CD4-positive, alpha-beta T cell (primary cell): ENCODE measurements around the gene GTF2IRD1. TPM values are rescaled to one million over a fixed set of nuclear protein-coding genes. Genes with fewer than 3 reads are reported as not detected.

ENCODE experiments used
- ATAC-seq: fragments of 200-7000 bp; cut with Tn5 transposase; one replicate; pipeline ENCODE4 v1.10.0; 2022; ENCODE audit warnings: mild to moderate bottlenecking; ENCODE audit not compliant: poor library complexity
- CTCF ChIA-PET: fragments of 350-600 bp; sonication (Branson Sonifier 250); formaldehyde crosslinking; loops from one replicate; lab custom pipeline; 2021; ENCODE audit warnings: antibody characterized with exemption, inconsistent platforms; lab: Charles Lee
- POLR2A ChIA-PET: fragments of 350-600 bp; sonication (Branson Sonifier 250); formaldehyde crosslinking; loops from one replicate; lab custom pipeline; 2021; ENCODE audit warnings: antibody characterized with exemption, inconsistent platforms; lab: Charles Lee
- DNase-seq, 14 experiments: peaks; one replicate each; pipeline ENCODE4 v3.0.0-alpha.2; 2013 to 2020; ENCODE audit warnings: mixed read lengths in 2 of 14
- H3K27ac ChIP-seq, 2 donors: one replicate each; pipeline versions ENCODE4 v1.5.1 to v1.7.0; 2013; ENCODE audit warnings: low read length in 2 of 2, low read depth in 1 of 2, mild to moderate bottlenecking in 1 of 2
- H3K27me3 ChIP-seq, 2 experiments: 1 replicate in 1 of 2; 2 replicates in 1 of 2; pipeline versions ENCODE4 v1.6.1 to v1.7.0; 2013; ENCODE audit warnings: low read length in 2 of 2, control low read depth in 1 of 2, mild to moderate bottlenecking in 1 of 2, moderate library complexity in 1 of 2; ENCODE audit not compliant: insufficient read depth in 2 of 2, control insufficient read depth in 1 of 2
- H3K36me3 ChIP-seq: one replicate; pipeline ENCODE4 v1.6.1; 2013; ENCODE audit warnings: low read length, control low read depth; ENCODE audit not compliant: insufficient read depth
- H3K4me1 ChIP-seq: one replicate; pipeline ENCODE4 v1.6.1; 2013; ENCODE audit warnings: low read length, control low read depth; ENCODE audit not compliant: insufficient read depth
- H3K4me3 ChIP-seq: one replicate; pipeline ENCODE4 v1.5.1; 2013; ENCODE audit warnings: mild to moderate bottlenecking, low read length, moderate library complexity
- H3K9me3 ChIP-seq, 2 experiments: 1 replicate in 1 of 2; 2 replicates in 1 of 2; pipeline versions ENCODE4 v1.6.1 to v1.7.0; 2013; ENCODE audit warnings: low read length in 2 of 2, mild to moderate bottlenecking in 2 of 2, control low read depth in 1 of 2, moderate library complexity in 1 of 2; ENCODE audit not compliant: control insufficient read depth in 1 of 2, insufficient read depth in 1 of 2
- H3K27ac Mint-ChIP-seq: one replicate; pipeline ENCODE4 v1.8.0; 2020; ENCODE audit warnings: mixed read lengths
- H3K27me3 Mint-ChIP-seq: one replicate; pipeline ENCODE4 v1.8.0; 2021; ENCODE audit warnings: mixed read lengths
- H3K36me3 Mint-ChIP-seq: one replicate; pipeline ENCODE4 v1.8.0; 2021; ENCODE audit warnings: low read depth, mixed read lengths
- H3K4me1 Mint-ChIP-seq: one replicate; pipeline ENCODE4 v1.8.0; 2021; ENCODE audit warnings: low read depth, mixed read lengths
- H3K4me3 Mint-ChIP-seq: one replicate; pipeline ENCODE4 v1.8.0; 2020; ENCODE audit warnings: mild to moderate bottlenecking, mixed read lengths
- H3K9me3 Mint-ChIP-seq: one replicate; pipeline ENCODE4 v1.8.0; 2020; ENCODE audit warnings: mixed read lengths
- CTCF ChIP-seq: fragments of 200-600 bp; IDR thresholded peaks from one replicate; pipeline ENCODE4 v1.8.0; 2022; ENCODE audit warnings: antibody characterized with exemption, mild to moderate bottlenecking
- intact Hi-C, 2 experiments: fragments of 100-400 bp; cut with DNase I in 1 of 2; cut with micrococcal nuclease in 1 of 2; formaldehyde crosslinking; loops; one replicate each; pipeline versions ENCODE4 v1.15.1 to v1.9.0; 2023 to 2025; cut with DNase I, micrococcal nuclease
- total RNA-seq, 174 experiments: library from RNA in 2 of 174; stranded (reverse) in 2 of 174; gene quantifications; one replicate each; pipeline ENCODE4 v1.2.3 and lab custom pipeline; 2021 to 2026

GTF2IRD1 gene
- total RNA-seq, 2 experiments from 2014 or later: 0.74 to 1.2 TPM

GRCh38 chr7:74467876-74468275, 14.2 kb downstream of the GTF2IRD1 start:
- CTCF ChIA-PET: no interaction called here
- no peak for DNase-seq
- H3K36me3 Mint-ChIP-seq: no peaks in the 10 kb centered on the region
- no peaks in the 10 kb centered on the region for H3K36me3 ChIP-seq
- no peaks in the 10 kb centered on the region for H3K9me3 Mint-ChIP-seq
- H3K4me3 Mint-ChIP-seq: no peak overlapping the region
- TF ChIP-seq CTCF: no peak
- no peak for ATAC-seq
- no peaks in the 10 kb centered on the region for H3K27me3 Mint-ChIP-seq
- peaks cover 13% of the 10 kb centered on the region for H3K4me1 ChIP-seq
- intact Hi-C loops: no loop called here
- H3K4me1 Mint-ChIP-seq: peaks cover 6% of the 10 kb centered on the region
- H3K9me3 ChIP-seq: no peaks in the 10 kb centered on the region
- no peak overlapping the region for H3K27ac Mint-ChIP-seq
- no peak overlapping the region for H3K4me3 ChIP-seq
- H3K27ac ChIP-seq: no peak overlapping the region
- POLR2A ChIA-PET: no interaction called here
- no peaks in the 10 kb centered on the region for H3K27me3 ChIP-seq

GRCh38 chr7:74470504-74470903, 16.8 kb downstream of the GTF2IRD1 start:
- no peaks in the 10 kb centered on the region for H3K9me3 Mint-ChIP-seq
- Histone ChIP-seq H3K9me3 (no peaks in the 10 kb centered on the region), H3K27ac (no peak overlapping the region), H3K4me1 (no peaks in the 10 kb centered on the region), H3K36me3 (no peaks in the 10 kb centered on the region), H3K27me3 (no peaks in the 10 kb centered on the region), H3K4me3 (no peak overlapping the region)
- H3K27me3 Mint-ChIP-seq: no peaks in the 10 kb centered on the region
- no peak overlapping the region for H3K27ac Mint-ChIP-seq
- intact Hi-C loops: no loop called here
- TF ChIP-seq CTCF: no peak
- CTCF ChIA-PET: no interaction called here
- DNase-seq (no peak), ATAC-seq (no peak)
- H3K4me1 Mint-ChIP-seq: no peaks in the 10 kb centered on the region
- no peaks in the 10 kb centered on the region for H3K36me3 Mint-ChIP-seq
- POLR2A ChIA-PET: interaction anchor here (0.6 kb wide), 1 partner anchor 8 kb away, joined by 5 read pairs; no protein-coding TSS in a partner anchor
- no peak overlapping the region for H3K4me3 Mint-ChIP-seq

GRCh38 chr7:74473116-74473515, 19.4 kb downstream of the GTF2IRD1 start:
- Histone ChIP-seq H3K27me3 (no peaks in the 10 kb centered on the region), H3K4me1 (no peaks in the 10 kb centered on the region), H3K4me3 (no peak overlapping the region), H3K9me3 (no peaks in the 10 kb centered on the region), H3K36me3 (no peaks in the 10 kb centered on the region), H3K27ac (no peak overlapping the region)
- Mint-ChIP-seq H3K27ac (no peak overlapping the region), H3K9me3 (no peaks in the 10 kb centered on the region), H3K27me3 (no peaks in the 10 kb centered on the region), H3K4me3 (no peak overlapping the region), H3K4me1 (no peaks in the 10 kb centered on the region), H3K36me3 (no peaks in the 10 kb centered on the region)
- intact Hi-C loops: no loop called here
- ATAC-seq (no peak), DNase-seq (no peak)
- ChIA-PET POLR2A (no interaction called here), CTCF (no interaction called here)
- TF ChIP-seq CTCF: no peak
